ENCODE measurements around the gene STXBP6.

DNA sequence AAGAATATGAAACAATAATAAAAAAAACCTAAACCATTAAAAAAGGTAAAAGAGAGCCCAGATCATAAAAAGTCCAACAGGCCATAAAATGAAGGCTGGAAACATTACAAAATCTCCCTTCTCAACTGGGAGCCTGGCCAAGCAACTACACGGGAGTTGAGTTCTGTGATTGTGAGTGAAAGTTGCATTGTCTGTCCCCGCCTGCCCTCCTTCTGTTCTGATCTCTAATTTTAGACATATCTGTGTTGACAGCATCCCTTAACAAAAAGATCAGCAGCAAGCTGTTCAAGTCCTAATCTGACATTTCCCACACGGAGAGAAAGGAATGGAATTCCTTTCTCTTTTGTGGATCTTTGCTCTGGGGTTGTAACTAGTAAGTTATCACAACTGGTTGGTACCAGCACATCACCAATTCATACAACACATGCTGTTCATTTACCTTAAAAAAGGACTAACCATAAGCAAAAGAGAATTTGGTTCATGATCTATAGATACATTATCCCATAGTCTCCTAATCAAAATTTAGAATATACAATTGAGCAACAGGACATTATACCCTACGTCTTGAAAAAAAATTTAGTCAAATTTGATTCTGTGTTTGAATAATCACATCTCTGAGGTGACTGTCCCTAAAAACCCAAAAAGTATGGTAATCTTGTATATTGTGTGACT, 210.9 kb downstream of the STXBP6 start:
- no peak for TF ChIP-seq FOXP2 (optimal IDR thresholded peaks at IDR 0.05; ENCODE audit: control extremely low read depth, extremely low read length, insufficient read depth)
- TF ChIP-seq EZH2 (IDR thresholded peaks at IDR 0.05), result no peak
